ENCODE results near the gene ACO2. TPM values are rescaled to one million over a fixed set of nuclear protein-coding genes. Genes with fewer than 3 reads are reported as not detected.

ACO2 gene
- total RNA-seq, 1 experiment from 2014 or later, result 105 TPM

- Mint-ChIP-seq H3K27me3 (ENCODE audit: insufficient read depth, unreplicated experiment) (no peaks in the 10 kb centered on the region), H3K9me3 (ENCODE audit: unreplicated experiment) (no peaks in the 10 kb centered on the region), H3K4me3 (ENCODE audit: unreplicated experiment) (no peak overlapping the region), H3K4me1 (ENCODE audit: insufficient read depth, unreplicated experiment) (peaks cover 10% of the 10 kb centered on the region), H3K36me3 (ENCODE audit: insufficient read depth, unreplicated experiment) (no peaks in the 10 kb centered on the region), H3K27ac (ENCODE audit: low read depth, unreplicated experiment) (no peak overlapping the region)
- DNase-seq (ENCODE audit: unreplicated experiment), result no peak
- intact Hi-C loops (cut with micrococcal nuclease), result loop anchor here (10.0 kb wide), 1 partner anchor 396 kb away; the partner anchor contains the start of gene CENPM
- TF ChIP-seq, protein P1, sequence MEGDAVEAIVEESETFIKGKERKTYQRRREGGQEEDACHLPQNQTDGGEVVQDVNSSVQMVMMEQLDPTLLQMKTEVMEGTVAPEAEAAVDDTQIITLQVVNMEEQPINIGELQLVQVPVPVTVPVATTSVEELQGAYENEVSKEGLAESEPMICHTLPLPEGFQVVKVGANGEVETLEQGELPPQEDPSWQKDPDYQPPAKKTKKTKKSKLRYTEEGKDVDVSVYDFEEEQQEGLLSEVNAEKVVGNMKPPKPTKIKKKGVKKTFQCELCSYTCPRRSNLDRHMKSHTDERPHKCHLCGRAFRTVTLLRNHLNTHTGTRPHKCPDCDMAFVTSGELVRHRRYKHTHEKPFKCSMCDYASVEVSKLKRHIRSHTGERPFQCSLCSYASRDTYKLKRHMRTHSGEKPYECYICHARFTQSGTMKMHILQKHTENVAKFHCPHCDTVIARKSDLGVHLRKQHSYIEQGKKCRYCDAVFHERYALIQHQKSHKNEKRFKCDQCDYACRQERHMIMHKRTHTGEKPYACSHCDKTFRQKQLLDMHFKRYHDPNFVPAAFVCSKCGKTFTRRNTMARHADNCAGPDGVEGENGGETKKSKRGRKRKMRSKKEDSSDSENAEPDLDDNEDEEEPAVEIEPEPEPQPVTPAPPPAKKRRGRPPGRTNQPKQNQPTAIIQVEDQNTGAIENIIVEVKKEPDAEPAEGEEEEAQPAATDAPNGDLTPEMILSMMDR (IDR thresholded peaks at IDR 0.05; ENCODE audit: unreplicated experiment), result no peak
- CTCF ChIA-PET, result interaction anchor here (0.8 to 0.9 kb wide), 2 partner anchors 30 to 146 kb away, joined by 3 to 4 read pairs; no protein-coding TSS in a partner anchor
- no TSS peak for BruUV-seq (replicated peaks)
- POLR2A ChIA-PET, result interaction anchor here (0.6 to 1.1 kb wide), 4 partner anchors 41 to 584 kb away, joined by 3 to 4 read pairs (median 3); partner anchors contain the start of gene PMM1
These were observed 79.9 kb downstream of the ACO2 start for GRCh38 chr22:41548830-41549211.

DNA sequence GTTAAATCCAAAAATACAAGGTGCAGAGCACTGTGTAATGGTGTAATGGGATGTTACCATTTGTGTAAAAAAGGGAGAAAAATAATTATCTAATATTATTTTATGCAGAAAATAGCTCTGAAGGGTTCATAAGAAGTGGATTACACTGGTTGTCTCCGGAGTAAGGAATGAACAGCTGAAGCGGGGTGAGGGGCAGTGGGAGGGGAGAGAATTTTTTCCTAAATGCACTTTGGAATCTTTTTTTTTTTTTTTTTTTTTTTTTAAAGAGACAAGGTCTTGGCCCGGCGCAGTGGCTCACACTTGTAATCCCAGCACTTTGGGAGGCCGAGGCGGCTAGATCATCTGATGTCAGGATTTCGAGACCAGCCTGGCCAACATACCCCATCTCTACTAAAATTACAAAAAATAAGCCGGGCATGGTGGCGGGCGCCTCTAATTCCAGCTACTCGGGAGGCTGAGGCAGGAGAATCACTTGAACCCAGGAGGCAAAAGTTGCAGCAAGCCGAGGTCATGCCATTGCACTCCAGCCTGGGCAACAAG, 82.1 kb downstream of the ACO2 start:
- no TSS peak for BruUV-seq (replicated peaks)
- Mint-ChIP-seq H3K4me1 (ENCODE audit: insufficient read depth, unreplicated experiment) (no peaks in the 10 kb centered on the region), H3K9me3 (ENCODE audit: unreplicated experiment) (no peaks in the 10 kb centered on the region), H3K36me3 (ENCODE audit: insufficient read depth, unreplicated experiment) (no peaks in the 10 kb centered on the region), H3K27me3 (ENCODE audit: insufficient read depth, unreplicated experiment) (no peaks in the 10 kb centered on the region), H3K27ac (ENCODE audit: low read depth, unreplicated experiment) (no peak overlapping the region), H3K4me3 (ENCODE audit: unreplicated experiment) (no peak overlapping the region)
- intact Hi-C loops (cut with micrococcal nuclease), result no loop called here
- no peak for DNase-seq (ENCODE audit: unreplicated experiment)
- TF ChIP-seq, protein P1 (IDR thresholded peaks at IDR 0.05; ENCODE audit: unreplicated experiment), result no peak
- ChIA-PET CTCF (interaction anchor here (0.6 kb wide), 1 partner anchor 331 kb away, joined by 3 read pairs; no protein-coding TSS in a partner anchor), POLR2A (interaction anchor here (1.6 to 2.2 kb wide), 2 partner anchors 39 to 68 kb away, joined by 5 to 6 read pairs; partner anchors contain the start of gene PMM1)

DNA sequence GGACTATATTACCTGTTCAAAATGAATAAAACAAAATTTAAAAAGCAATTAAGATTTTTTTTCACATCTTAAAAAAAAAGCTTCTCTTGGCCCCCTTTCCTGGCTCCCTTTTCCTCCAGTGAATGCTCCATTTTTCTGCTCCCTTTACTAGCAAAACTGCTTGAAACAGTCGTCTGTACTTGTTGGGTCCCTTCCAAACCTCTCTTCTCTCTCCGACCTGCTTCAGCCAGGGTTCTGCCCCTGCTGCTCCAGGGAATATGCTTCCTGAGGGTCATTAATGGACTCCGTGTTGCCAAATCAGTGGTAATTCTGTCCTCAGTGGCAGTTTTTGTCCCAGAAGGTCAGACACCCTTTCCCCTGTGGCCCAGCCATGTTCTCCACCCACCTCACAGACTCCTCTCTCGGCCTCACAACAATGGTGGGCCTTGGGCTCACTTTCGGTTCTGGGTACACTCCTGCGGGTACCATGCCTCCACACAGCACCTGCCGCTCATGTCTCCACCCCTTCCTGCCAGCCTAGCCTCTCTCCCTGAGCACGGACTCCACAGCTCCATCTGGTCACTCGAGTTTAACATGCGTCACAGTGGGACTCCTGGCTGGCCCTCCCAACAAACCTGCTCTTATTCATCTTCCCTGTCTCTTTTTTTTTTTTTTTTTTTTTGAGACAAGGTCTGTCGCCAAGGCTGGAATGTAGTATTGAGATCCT, 83.1 kb downstream of the ACO2 start:
- TF ChIP-seq, protein P1 (IDR thresholded peaks at IDR 0.05; ENCODE audit: unreplicated experiment), result no peak
- Mint-ChIP-seq H3K4me1 (ENCODE audit: insufficient read depth, unreplicated experiment) (no peaks in the 10 kb centered on the region), H3K27ac (ENCODE audit: low read depth, unreplicated experiment) (no peak overlapping the region), H3K4me3 (ENCODE audit: unreplicated experiment) (no peak overlapping the region), H3K27me3 (ENCODE audit: insufficient read depth, unreplicated experiment) (no peaks in the 10 kb centered on the region), H3K9me3 (ENCODE audit: unreplicated experiment) (no peaks in the 10 kb centered on the region), H3K36me3 (ENCODE audit: insufficient read depth, unreplicated experiment) (no peaks in the 10 kb centered on the region)
- no TSS peak for BruUV-seq (replicated peaks)
- ChIA-PET CTCF (interaction anchor here (1.7 kb wide), 1 partner anchor 115 kb away, joined by 5 read pairs; no protein-coding TSS in a partner anchor), POLR2A (interaction anchor here (1.1 to 2.2 kb wide), 3 partner anchors 33 to 67 kb away, joined by 3 to 6 read pairs (median 5); partner anchors contain the start of gene PMM1)
- intact Hi-C loops (cut with micrococcal nuclease), result no loop called here
- DNase-seq (ENCODE audit: unreplicated experiment), result no peak

- TF ChIP-seq, protein P1 (IDR thresholded peaks at IDR 0.05; ENCODE audit: unreplicated experiment), result no peak
- CTCF ChIA-PET, result no interaction called here
- POLR2A ChIA-PET, result interaction anchor here (0.8 to 0.9 kb wide), 2 partner anchors 12 to 13 kb away, joined by 3 read pairs; no protein-coding TSS in a partner anchor
- Mint-ChIP-seq H3K27me3 (ENCODE audit: insufficient read depth, unreplicated experiment) (no peaks in the 10 kb centered on the region), H3K36me3 (ENCODE audit: insufficient read depth, unreplicated experiment) (no peaks in the 10 kb centered on the region), H3K4me3 (ENCODE audit: unreplicated experiment) (no peak overlapping the region), H3K4me1 (ENCODE audit: insufficient read depth, unreplicated experiment) (no peaks in the 10 kb centered on the region), H3K27ac (ENCODE audit: low read depth, unreplicated experiment) (no peak overlapping the region), H3K9me3 (ENCODE audit: unreplicated experiment) (no peaks in the 10 kb centered on the region)
- BruUV-seq (replicated peaks), result no TSS peak
- DNase-seq (ENCODE audit: unreplicated experiment), result no peak
- intact Hi-C loops (cut with micrococcal nuclease), result no loop called here
These were observed 86.5 kb downstream of the ACO2 start for GRCh38 chr22:41555325-41555982.

Data from MCF 10A (cell line).